Measurements from ENCODE around the gene TTC5. TPM values are rescaled to one million over a fixed set of nuclear protein-coding genes. Genes with fewer than 3 reads are reported as not detected.
A peak's percentile ranks its signal among the peaks of the same experiment; 100 is the strongest.

TTC5 gene, protein sequence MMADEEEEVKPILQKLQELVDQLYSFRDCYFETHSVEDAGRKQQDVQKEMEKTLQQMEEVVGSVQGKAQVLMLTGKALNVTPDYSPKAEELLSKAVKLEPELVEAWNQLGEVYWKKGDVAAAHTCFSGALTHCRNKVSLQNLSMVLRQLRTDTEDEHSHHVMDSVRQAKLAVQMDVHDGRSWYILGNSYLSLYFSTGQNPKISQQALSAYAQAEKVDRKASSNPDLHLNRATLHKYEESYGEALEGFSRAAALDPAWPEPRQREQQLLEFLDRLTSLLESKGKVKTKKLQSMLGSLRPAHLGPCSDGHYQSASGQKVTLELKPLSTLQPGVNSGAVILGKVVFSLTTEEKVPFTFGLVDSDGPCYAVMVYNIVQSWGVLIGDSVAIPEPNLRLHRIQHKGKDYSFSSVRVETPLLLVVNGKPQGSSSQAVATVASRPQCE
- total RNA-seq = 10 to 100 TPM in 2 of 4 donors, 1 to 10 TPM in 2; 5.6 to 14.9 (median 9.7) TPM

DNA sequence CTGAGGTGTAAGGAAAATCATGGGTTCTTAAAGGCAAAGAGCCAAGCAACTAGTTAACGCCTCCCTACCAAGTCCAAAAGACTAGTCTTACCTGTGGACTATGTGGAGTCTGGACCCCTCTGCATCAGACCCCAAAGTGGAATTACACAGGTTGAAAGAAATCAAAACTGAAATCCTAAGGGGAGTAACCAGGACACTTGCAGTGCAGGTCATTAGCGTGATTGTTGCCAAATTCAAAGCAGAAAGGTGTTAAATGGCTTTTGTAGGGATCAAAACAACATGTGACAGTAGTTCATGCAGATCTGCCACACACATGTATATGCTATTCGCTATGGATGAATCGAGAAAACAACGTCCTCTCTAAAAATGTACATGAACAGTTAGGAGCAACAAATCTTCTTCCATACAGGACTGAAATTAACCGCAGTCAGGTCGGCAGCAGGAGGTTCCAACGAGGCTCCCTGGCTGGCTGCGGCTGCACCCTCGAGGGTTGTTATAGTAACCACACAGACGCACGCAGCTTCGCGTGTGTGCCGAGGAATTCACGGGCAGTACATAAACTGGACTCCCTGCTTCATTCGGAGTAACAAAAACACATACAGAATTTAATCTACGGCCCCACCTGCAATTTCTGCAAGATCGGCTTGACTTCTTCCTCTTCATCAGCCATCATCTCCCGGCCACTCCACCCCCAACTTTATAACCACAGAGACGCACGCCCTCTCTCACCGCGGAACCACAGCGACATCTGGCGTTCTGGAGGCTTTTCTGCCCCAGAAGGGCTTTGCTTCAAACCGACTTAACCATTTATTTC lies at the start of gene TTC5:
Gene TTC5, minus strand, starts transcription at position 687 of the 814 bp plus-strand sequence. Its CDS starts 14 bp downstream, at position 673.
- no peaks in the 10 kb centered on the region for H3K27me3 ChIP-seq
- H3K4me1 ChIP-seq = peaks cover 10 to 19% (median 13%) of the 10 kb centered on the region in 4 donors
- TF ChIP-seq POLR2AphosphoS5 (IDR thresholded peaks at IDR 0.05) = peak in 2 of 3 donors; percentile 37 to 49
- no peak for TF ChIP-seq EP300 (IDR thresholded peaks at IDR 0.05; ENCODE audit: low read depth)
- no peak for TF ChIP-seq POLR2A (IDR thresholded peaks at IDR 0.05)
- TF ChIP-seq, protein P1, sequence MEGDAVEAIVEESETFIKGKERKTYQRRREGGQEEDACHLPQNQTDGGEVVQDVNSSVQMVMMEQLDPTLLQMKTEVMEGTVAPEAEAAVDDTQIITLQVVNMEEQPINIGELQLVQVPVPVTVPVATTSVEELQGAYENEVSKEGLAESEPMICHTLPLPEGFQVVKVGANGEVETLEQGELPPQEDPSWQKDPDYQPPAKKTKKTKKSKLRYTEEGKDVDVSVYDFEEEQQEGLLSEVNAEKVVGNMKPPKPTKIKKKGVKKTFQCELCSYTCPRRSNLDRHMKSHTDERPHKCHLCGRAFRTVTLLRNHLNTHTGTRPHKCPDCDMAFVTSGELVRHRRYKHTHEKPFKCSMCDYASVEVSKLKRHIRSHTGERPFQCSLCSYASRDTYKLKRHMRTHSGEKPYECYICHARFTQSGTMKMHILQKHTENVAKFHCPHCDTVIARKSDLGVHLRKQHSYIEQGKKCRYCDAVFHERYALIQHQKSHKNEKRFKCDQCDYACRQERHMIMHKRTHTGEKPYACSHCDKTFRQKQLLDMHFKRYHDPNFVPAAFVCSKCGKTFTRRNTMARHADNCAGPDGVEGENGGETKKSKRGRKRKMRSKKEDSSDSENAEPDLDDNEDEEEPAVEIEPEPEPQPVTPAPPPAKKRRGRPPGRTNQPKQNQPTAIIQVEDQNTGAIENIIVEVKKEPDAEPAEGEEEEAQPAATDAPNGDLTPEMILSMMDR (IDR thresholded peaks at IDR 0.05) = peak; percentile 77 to 93 (median 88)
- 0 to 3% methylated on average over 5 to 27 of the region's 27 CpGs for WGBS, 2 donors (ENCODE audit: low coverage in 1 of 2)
- peak; percentile 88 for DNase-seq
- H3K36me3 ChIP-seq = peaks cover 0 to 10% (median 2%) of the 10 kb centered on the region in 4 donors
- peak within 1 kb of the TSS; percentile 43 to 61 (median 52) for H3K4me3 ChIP-seq
- in situ Hi-C loops (cut with MboI; ENCODE audit: low pct_ligation_motif_present in 1 of 4, low pct_unique_long_range_greater_than_20kb in 1 of 4, low sequenced_read_pairs in 3 of 4) (no loop called here), intact Hi-C loops (cut with DNase I; ENCODE audit: low total_unique reads) (no loop called here)
- H3K9me3 ChIP-seq = no peaks in the 10 kb centered on the region
- H3K27ac ChIP-seq = peak within 1 kb of the TSS; percentile 3 to 71 (median 66)

DNA sequence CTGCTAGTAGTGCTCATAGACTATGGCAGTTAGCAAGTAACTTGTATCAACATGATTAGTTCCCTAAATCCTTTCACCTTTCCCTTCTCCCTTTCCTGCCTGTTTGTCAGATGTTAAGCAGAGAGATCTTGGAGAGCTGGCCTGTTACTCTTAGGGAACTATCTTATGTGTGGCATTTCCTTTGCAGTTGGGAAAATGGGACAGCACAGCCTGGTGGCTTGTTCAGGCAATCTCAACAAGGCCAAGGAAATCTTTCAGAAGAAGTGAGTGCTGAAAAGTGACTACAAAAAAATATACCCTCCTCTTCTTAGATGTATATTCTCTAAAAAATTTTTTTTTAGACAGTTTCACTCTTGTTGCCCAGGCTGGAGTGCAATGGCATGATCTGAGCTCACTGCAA lies 45.1 kb upstream of the TTC5 start:
- in situ Hi-C loops (cut with MboI; ENCODE audit: low pct_ligation_motif_present in 1 of 4, low pct_unique_long_range_greater_than_20kb in 1 of 4, low sequenced_read_pairs in 3 of 4) = no loop called here
- no peak for TF ChIP-seq EP300 (IDR thresholded peaks at IDR 0.05; ENCODE audit: low read depth)
- TF ChIP-seq POLR2AphosphoS5 (IDR thresholded peaks at IDR 0.05) = no peak
- TF ChIP-seq, protein P1 (IDR thresholded peaks at IDR 0.05) = no peak
- TF ChIP-seq POLR2A (IDR thresholded peaks at IDR 0.05) = no peak
- H3K36me3 ChIP-seq = peaks cover 0 to 63% (median 17%) of the 10 kb centered on the region in 4 donors

DNA sequence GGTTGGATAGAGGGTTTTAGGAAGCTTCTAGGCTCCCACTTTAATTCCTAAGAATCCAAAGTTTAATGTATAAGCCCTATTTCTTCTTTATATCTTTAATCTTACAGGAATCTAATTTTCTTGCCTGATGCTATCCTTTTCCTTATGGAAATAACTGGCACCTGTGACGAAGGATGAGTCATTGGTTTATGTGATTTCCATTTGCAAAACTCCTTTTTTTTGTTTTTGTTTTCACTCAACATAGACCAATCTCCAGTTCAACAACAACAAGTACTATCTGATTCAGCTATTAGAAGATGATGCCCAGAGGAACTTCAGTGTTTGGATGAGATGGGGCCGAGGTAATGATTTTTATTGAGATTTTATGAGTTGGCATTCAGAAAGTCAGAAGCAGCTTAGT lies 44.5 kb upstream of the TTC5 start:
- peaks cover 0 to 58% (median 15%) of the 10 kb centered on the region in 4 donors for H3K36me3 ChIP-seq
- intact Hi-C loops (cut with DNase I; ENCODE audit: low total_unique reads) = no loop called here
- H3K4me3 ChIP-seq = no peak overlapping the region
- 86 to 88% methylated on average over 1 to 2 of the region's 2 CpGs for WGBS, 2 donors (ENCODE audit: low coverage in 1 of 2)
- no peak for DNase-seq
- H3K27me3 ChIP-seq = no peaks in the 10 kb centered on the region
- no peaks in the 10 kb centered on the region for H3K9me3 ChIP-seq
- no peak overlapping the region for H3K27ac ChIP-seq
- no peaks in the 10 kb centered on the region for H3K4me1 ChIP-seq
- in situ Hi-C loops (cut with MboI; ENCODE audit: low pct_ligation_motif_present in 1 of 4, low pct_unique_long_range_greater_than_20kb in 1 of 4, low sequenced_read_pairs in 3 of 4) = no loop called here
- TF ChIP-seq, protein P1 (IDR thresholded peaks at IDR 0.05) = no peak
- TF ChIP-seq EP300 (IDR thresholded peaks at IDR 0.05; ENCODE audit: low read depth) = no peak
- no peak for TF ChIP-seq POLR2A (IDR thresholded peaks at IDR 0.05)
- no peak for TF ChIP-seq POLR2AphosphoS5 (IDR thresholded peaks at IDR 0.05)

More for the DNA sequence above, 45.1 kb upstream of the TTC5 start:
- no peaks in the 10 kb centered on the region for H3K27me3 ChIP-seq
- intact Hi-C loops (cut with DNase I; ENCODE audit: low total_unique reads) = no loop called here
- no peak overlapping the region for H3K27ac ChIP-seq
- DNase-seq = no peak
- no peaks in the 10 kb centered on the region for H3K4me1 ChIP-seq
- H3K9me3 ChIP-seq = no peaks in the 10 kb centered on the region
- no peak overlapping the region for H3K4me3 ChIP-seq

DNA sequence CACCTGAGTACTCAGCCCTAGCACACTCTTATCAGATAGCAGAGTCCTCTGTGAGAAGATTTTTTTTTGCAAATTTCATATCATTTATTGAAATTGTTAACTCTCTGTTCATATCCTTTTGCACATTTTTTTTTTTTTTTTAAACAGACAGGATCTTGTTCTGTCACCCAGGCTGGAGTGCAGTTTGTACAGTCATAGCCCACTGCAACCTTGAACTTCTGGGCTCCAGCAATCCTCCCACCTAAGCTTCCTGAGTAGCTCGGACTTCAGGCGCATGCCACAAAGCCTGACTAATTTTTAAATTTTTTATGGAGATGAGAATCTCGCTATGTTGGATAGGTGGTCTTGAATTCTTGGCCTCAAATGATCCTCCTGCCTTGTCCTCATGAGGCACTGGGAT lies 42.0 kb upstream of the TTC5 start:
- TF ChIP-seq POLR2A (IDR thresholded peaks at IDR 0.05) (no peak), EP300 (IDR thresholded peaks at IDR 0.05; ENCODE audit: low read depth) (no peak), POLR2AphosphoS5 (IDR thresholded peaks at IDR 0.05) (no peak)
- TF ChIP-seq, protein P1 (IDR thresholded peaks at IDR 0.05) = no peak
- H3K27ac ChIP-seq = no peak overlapping the region
- peaks cover 0 to 7% (median 2%) of the 10 kb centered on the region in 4 donors for H3K4me1 ChIP-seq
- no peaks in the 10 kb centered on the region for H3K9me3 ChIP-seq
- whole genome bisulfite sequencing, 2 donors (ENCODE audit: low coverage in 1 of 2) = 93 to 96% methylated on average over 3 of the region's 3 CpGs
- in situ Hi-C loops (cut with MboI; ENCODE audit: low pct_ligation_motif_present in 1 of 4, low pct_unique_long_range_greater_than_20kb in 1 of 4, low sequenced_read_pairs in 3 of 4) = loop anchor here in 2 of 4 donors (25.0 kb wide), 2 partner anchors 115 to 340 kb away; partner anchors contain the start of genes APEX1 (in 2 of the 2), OSGEP (in 2 of the 2), PIP4P1 (in 2 of the 2) and PNP (in 2 of the 2)
- no peak for DNase-seq
- H3K36me3 ChIP-seq = peaks cover 0 to 33% (median 6%) of the 10 kb centered on the region in 4 donors
- intact Hi-C loops (cut with DNase I; ENCODE audit: low total_unique reads) = loop anchor here (10.0 kb wide), 1 partner anchor 117 kb away; the partner anchor contains the start of genes PIP4P1 and PNP
- H3K4me3 ChIP-seq = no peak overlapping the region
- H3K27me3 ChIP-seq = no peaks in the 10 kb centered on the region

Measured in transverse colon (tissue), 4 donors.